H1 (cell line): ENCODE measurements around the gene PCSK1N. TPM values are rescaled to one million over a fixed set of nuclear protein-coding genes. Genes with fewer than 3 reads are reported as not detected.

Experiments used
- CTCF ChIA-PET: fragments of 300-600 bp; sonication (Branson Sonifier 250); formaldehyde crosslinking; loops from one replicate; lab custom pipeline; 2021; ENCODE audit not compliant: partially characterized antibody; lab: Charles Lee
- POLR2A ChIA-PET: fragments of 300-600 bp; sonication (Branson Sonifier 250); formaldehyde crosslinking; loops from one replicate; lab custom pipeline; 2021; ENCODE audit warnings: inconsistent platforms; ENCODE audit not compliant: partially characterized antibody; lab: Charles Lee
- DNase-seq, 2 experiments: peaks; one replicate each; pipeline versions ENCODE4 v3.0.0 to v3.0.0-alpha.2; 2010 to 2022; ENCODE audit warnings: low spot score in 2 of 2, low read depth in 1 of 2, mixed read lengths in 1 of 2
- FAIRE-seq: peaks from 2 replicates; lab custom pipeline; 2011; peaks lifted over from hg19 to GRCh38; lab: Jason Lieb, UNC
- H2AFZ ChIP-seq: 2 replicates; pipeline ENCODE4 v1.8.1; 2012; ENCODE audit warnings: low read length, inconsistent platforms
- H2AK5ac ChIP-seq: 2 replicates; pipeline ENCODE4 v1.6.1; 2013; ENCODE audit warnings: low read depth, low read length
- H2BK120ac ChIP-seq: replicated peaks from 2 replicates; pipeline ENCODE3; 2013; ENCODE audit warnings: low read depth, low read length, inconsistent platforms
- H2BK12ac ChIP-seq: 2 replicates; pipeline ENCODE4 v1.6.1; 2013; ENCODE audit warnings: low read depth, low read length
- H2BK15ac ChIP-seq: 2 replicates; pipeline ENCODE4 v1.6.1; 2013; ENCODE audit warnings: low read length
- H2BK20ac ChIP-seq: 2 replicates; pipeline ENCODE4 v1.6.1; 2013; ENCODE audit warnings: low read length
- H2BK5ac ChIP-seq: 2 replicates; pipeline ENCODE4 v1.6.1; 2013; ENCODE audit warnings: low read depth, low read length
- H3K14ac ChIP-seq: 2 replicates; pipeline ENCODE4 v1.6.1; 2013; ENCODE audit warnings: inconsistent platforms; ENCODE audit not compliant: insufficient read length
- H3K18ac ChIP-seq: 2 replicates; pipeline ENCODE4 v1.6.1; 2013; ENCODE audit warnings: low read length; ENCODE audit errors: extremely low read depth
- H3K23ac ChIP-seq: 2 replicates; pipeline ENCODE4 v1.6.1; 2013; ENCODE audit warnings: inconsistent platforms; ENCODE audit not compliant: insufficient read length
- H3K23me2 ChIP-seq: 2 replicates; pipeline ENCODE4 v1.6.1; 2013; ENCODE audit warnings: low read depth, low read length
- H3K27ac ChIP-seq: 2 replicates; pipeline ENCODE4 v1.6.1; 2011; ENCODE audit warnings: low read depth, low read length, inconsistent platforms
- H3K27me3 ChIP-seq, 4 experiments: replicated peaks in 1 of 4; 1 replicate in 1 of 4; 2 replicates in 3 of 4; pipeline versions ENCODE4 v1.6.1 to v1.8.1; 2011 to 2013; ENCODE audit warnings: low read length in 3 of 4, mild to moderate bottlenecking in 3 of 4, inconsistent platforms in 2 of 4, mixed read lengths in 2 of 4, moderate library complexity in 1 of 4; ENCODE audit not compliant: control insufficient read depth in 3 of 4, insufficient read depth in 3 of 4; ENCODE audit errors: extremely low read depth in 1 of 4
- H3K36me3 ChIP-seq, 4 experiments: 2 replicates each; pipeline versions ENCODE4 v1.6.1 to v1.8.1; 2011 to 2013; ENCODE audit warnings: mild to moderate bottlenecking in 4 of 4, low read length in 3 of 4, moderate library complexity in 2 of 4, control low read depth in 1 of 4, inconsistent platforms in 1 of 4; ENCODE audit not compliant: insufficient read depth in 4 of 4, control insufficient read depth in 2 of 4
- H3K4ac ChIP-seq: replicated peaks from 2 replicates; pipeline ENCODE3; 2013; ENCODE audit warnings: low read length, low read depth, mixed read lengths, inconsistent platforms; ENCODE audit not compliant: insufficient read length
- H3K4me1 ChIP-seq, 4 experiments: replicated peaks in 1 of 4; 1 replicate in 1 of 4; 2 replicates in 3 of 4; pipeline versions ENCODE4 v1.6.1 to v1.8.1; 2011 to 2013; ENCODE audit warnings: low read length in 3 of 4, inconsistent platforms in 2 of 4, mixed read lengths in 1 of 4; ENCODE audit not compliant: insufficient read depth in 4 of 4, control insufficient read depth in 3 of 4
- H3K4me2 ChIP-seq, 2 experiments: 2 replicates each; pipeline versions ENCODE4 v1.6.1 to v1.8.1; 2011 to 2013; ENCODE audit warnings: low read depth in 2 of 2, low read length in 2 of 2, control low read depth in 1 of 2, inconsistent platforms in 1 of 2, mild to moderate bottlenecking in 1 of 2; ENCODE audit not compliant: insufficient read depth in 1 of 2
- H3K4me3 ChIP-seq, 4 experiments: fragments of 200-600, 300-600 bp in 1 of 4; sonication (generic), shearing (Covaris generic), sonication (Bioruptor Twin) in 1 of 4; 2 replicates each; pipeline versions ENCODE4 v1.5.1 to v1.8.1; 2011 to 2016; ENCODE audit warnings: low read length in 4 of 4, low read depth in 3 of 4, control low read depth in 2 of 4, inconsistent platforms in 2 of 4, mild to moderate bottlenecking in 2 of 4, mixed read lengths in 1 of 4, moderate library complexity in 1 of 4; ENCODE audit not compliant: insufficient read depth in 2 of 4; ENCODE audit errors: extremely low read depth in 1 of 4
- H3K56ac ChIP-seq: replicated peaks from 2 replicates; pipeline ENCODE3; 2013; ENCODE audit warnings: low read depth, mild to moderate bottlenecking, mixed read lengths, low read length, inconsistent platforms; ENCODE audit not compliant: insufficient read length
- H3K79me1 ChIP-seq: 2 replicates; pipeline ENCODE4 v1.6.1; 2013; ENCODE audit warnings: low read depth, low read length, control low read depth
- H3K79me2 ChIP-seq, 2 experiments: 2 replicates each; pipeline versions ENCODE4 v1.6.1 to v1.8.1; 2012 to 2013; ENCODE audit warnings: low read length in 2 of 2, mild to moderate bottlenecking in 2 of 2, inconsistent platforms in 1 of 2; ENCODE audit not compliant: insufficient read depth in 2 of 2, control insufficient read depth in 1 of 2
- H3K9ac ChIP-seq, 4 experiments: replicated peaks in 1 of 4; 1 replicate in 1 of 4; 2 replicates in 3 of 4; pipeline versions ENCODE4 v1.6.1 to v1.8.1; 2011 to 2013; ENCODE audit warnings: low read depth in 3 of 4, low read length in 3 of 4, control low read depth in 2 of 4, mild to moderate bottlenecking in 2 of 4, moderate library complexity in 2 of 4, inconsistent platforms in 1 of 4; ENCODE audit errors: extremely low read depth in 1 of 4
- H3K9me3 ChIP-seq, 2 experiments: 2 replicates each; pipeline versions ENCODE4 v1.6.1 to v1.8.1; 2012 to 2013; ENCODE audit warnings: mild to moderate bottlenecking in 2 of 2, moderate library complexity in 2 of 2, control low read depth in 1 of 2, inconsistent platforms in 1 of 2, low read depth in 1 of 2, low read length in 1 of 2, mixed read lengths in 1 of 2; ENCODE audit not compliant: insufficient read depth in 2 of 2
- H4K20me1 ChIP-seq, 2 experiments: replicated peaks in 1 of 2; 2 replicates each; pipeline versions ENCODE3 to v1.8.1; 2011 to 2013; ENCODE audit warnings: inconsistent platforms in 2 of 2, low read length in 2 of 2, mild to moderate bottlenecking in 1 of 2; ENCODE audit not compliant: insufficient read depth in 2 of 2, control insufficient read depth in 1 of 2
- H4K5ac ChIP-seq: 2 replicates; pipeline ENCODE4 v1.6.1; 2013; ENCODE audit warnings: low read length, low read depth, mixed read lengths, inconsistent platforms; ENCODE audit not compliant: insufficient read length
- H4K8ac ChIP-seq: 2 replicates; pipeline ENCODE4 v1.8.0; 2013; ENCODE audit warnings: mild to moderate bottlenecking, moderate library complexity, low read length, inconsistent platforms; ENCODE audit not compliant: insufficient read depth; ENCODE audit errors: extremely low read depth
- H4K91ac ChIP-seq: replicated peaks from 2 replicates; pipeline ENCODE3; 2013; ENCODE audit warnings: low read length, mixed read lengths, inconsistent platforms; ENCODE audit not compliant: insufficient read length
- ASH2L ChIP-seq: fragments of 200-600, 300-600 bp; sonication (generic); IDR thresholded peaks from one replicate; pipeline ENCODE4 v1.7.1; 2017; ENCODE audit warnings: low read length
- CBX8 ChIP-seq: fragments of 300-800, 300-1000 bp; sonication (generic); IDR thresholded peaks from 2 replicates; pipeline ENCODE4 v1.7.1; 2016; ENCODE audit warnings: low read depth, low read length, borderline replicate concordance
- FOSL1 ChIP-seq: IDR thresholded peaks from 2 replicates; pipeline ENCODE4 v1.6.1; 2011; ENCODE audit warnings: mild to moderate bottlenecking, low read depth, low read length, moderate library complexity; ENCODE audit not compliant: insufficient read depth
- HDAC2 ChIP-seq, 2 experiments: fragments of 300-600 bp in 1 of 2; sonication (generic) in 1 of 2; IDR thresholded peaks; 2 replicates each; pipeline ENCODE4 v1.6.1; 2011 to 2012; ENCODE audit warnings: low read depth in 2 of 2, low read length in 2 of 2, mild to moderate bottlenecking in 2 of 2, moderate library complexity in 2 of 2, borderline replicate concordance in 1 of 2, inconsistent platforms in 1 of 2
- JUND ChIP-seq: IDR thresholded peaks from 2 replicates; pipeline ENCODE4 v1.6.1; 2011; ENCODE audit warnings: mild to moderate bottlenecking, improper control_type of control experiment, low read length
- NANOG ChIP-seq: IDR thresholded peaks from 2 replicates; pipeline ENCODE4 v1.6.1; 2011; ENCODE audit warnings: low read length, low read depth, mild to moderate bottlenecking, inconsistent platforms; ENCODE audit not compliant: insufficient read depth, poor library complexity, severe bottlenecking
- POLR2AphosphoS5 ChIP-seq: IDR thresholded peaks from 2 replicates; pipeline ENCODE4 v1.6.1; 2011; ENCODE audit warnings: low read depth, low read length
- RAD21 ChIP-seq, 2 experiments: IDR thresholded peaks in 1 of 2; conservative IDR thresholded peaks in 1 of 2; 2 replicates each; pipeline ENCODE4 v1.6.1; 2011; ENCODE audit warnings: low read depth in 2 of 2, low read length in 2 of 2, improper control_type of control experiment in 1 of 2, inconsistent platforms in 1 of 2, mild to moderate bottlenecking in 1 of 2, moderate library complexity in 1 of 2
- SIX5 ChIP-seq: IDR thresholded peaks from 2 replicates; pipeline ENCODE4 v1.6.1; 2011; ENCODE audit warnings: mild to moderate bottlenecking, low read depth, low read length
- TAF7 ChIP-seq: optimal IDR thresholded peaks from 2 replicates; pipeline ENCODE3; 2011; ENCODE audit warnings: low read depth, mild to moderate bottlenecking, inconsistent platforms, low read length, moderate library complexity, borderline replicate concordance
- WGBS, 2 experiments: shearing (Covaris generic) in 1 of 2; methylation state at CpG; one replicate each; pipeline versions ENCODE4 v1.1.6 to v1.1.7; 2013 to 2015; ENCODE audit warnings: low lambda C conversion rate in 2 of 2, mixed read lengths in 2 of 2, inconsistent platforms in 1 of 2, low coverage in 1 of 2, missing lambda C conversion rate in 1 of 2; ENCODE audit not compliant: insufficient replicate concordance in 2 of 2, insufficient coverage in 1 of 2, insufficient read length in 1 of 2; ENCODE audit errors: extremely low coverage in 1 of 2, missing lambda C conversion rate in 1 of 2; 5-methylcytosine and 5-hydroxymethylcytosine counted together
- polyA plus RNA-seq, 7 experiments: library from polyadenylated mRNA; depleted of rRNA in 3 of 7; stranded (reverse) in 5 of 7; unstranded in 2 of 7; fragments of >200 nt in 5 of 7; fragments of 200-250 nt in 2 of 7; gene quantifications; 1 replicate in 5 of 7; 2 replicates in 1 of 7; 4 replicates in 1 of 7; pipeline versions ENCODE4 v1.2.1 to v1.2.3, GENCODE V29; 2011 to 2013; ENCODE audit warnings: missing spikeins in 2 of 7, mixed read lengths in 2 of 7
- total RNA-seq: library from RNA; stranded (reverse); fragmentation: NEBNext Ultra II Directional; extraction: Animal tissue kit (Norgen Biotek cat#: 25700); gene quantifications from 2 replicates; pipeline ENCODE4 v1.2.1, GENCODE V29; 2021
- TF ChIP-seq, protein P1 (sequence below), 3 experiments: IDR thresholded peaks; 1 replicate in 2 of 3; 2 replicates in 1 of 3; pipeline versions ENCODE4 v1.5.1 to v1.6.1; 2011; ENCODE audit warnings: low read length in 3 of 3, mild to moderate bottlenecking in 3 of 3, inconsistent platforms in 2 of 3, low read depth in 1 of 3, moderate library complexity in 1 of 3; ENCODE audit not compliant: insufficient read depth in 1 of 3; ENCODE audit errors: control extremely low read depth in 1 of 3

Gene PCSK1N
- total and polyA plus RNA-seq, 2 of the 8 experiments (the other 6 are each of a cell fraction or from before 2014, with no cell fraction given): 3.6 to 4.5 TPM

DNA sequence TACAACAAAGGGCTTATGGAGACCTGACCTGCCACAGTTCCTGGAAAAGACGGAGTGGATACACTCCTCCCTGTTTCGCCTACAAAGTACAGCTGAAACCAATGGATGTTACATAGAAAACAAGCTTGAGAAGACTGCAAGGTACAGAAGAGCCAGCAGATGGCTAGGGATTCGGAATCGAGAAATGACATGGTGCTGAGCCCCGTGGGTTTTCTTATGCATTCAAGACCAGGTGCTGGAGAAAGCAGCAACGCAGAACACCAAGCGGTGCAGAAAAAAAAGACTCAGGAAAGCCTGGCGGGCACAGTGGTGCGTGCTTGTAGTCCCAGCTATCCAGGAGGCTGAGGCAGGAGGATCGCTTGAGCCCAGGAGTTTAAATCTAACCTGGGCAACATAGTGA lies 48.3 kb upstream of the PCSK1N start:
- H4K20me1 ChIP-seq: no peaks in the 10 kb centered on the region
- H3K9ac ChIP-seq: no peak overlapping the region
- no peak overlapping the region for H3K23ac ChIP-seq
- no peaks in the 10 kb centered on the region for H3K36me3 ChIP-seq
- DNase-seq (no peak), FAIRE-seq (no peak)
- no peaks in the 10 kb centered on the region for H3K23me2 ChIP-seq
- no peaks in the 10 kb centered on the region for H3K4me1 ChIP-seq
- no peak overlapping the region for H2BK20ac ChIP-seq
- H3K79me1 ChIP-seq: no peaks in the 10 kb centered on the region
- no peak overlapping the region for H3K27ac ChIP-seq
- H3K9me3 ChIP-seq: no peaks in the 10 kb centered on the region
- H4K5ac ChIP-seq: no peak overlapping the region
- no peak overlapping the region for H3K4me3 ChIP-seq
- no peak overlapping the region for H2BK120ac ChIP-seq
- H2AK5ac ChIP-seq: no peak overlapping the region
- H2BK15ac ChIP-seq: no peak overlapping the region
- H2AFZ ChIP-seq: no peak overlapping the region
- ChIA-PET POLR2A (interaction anchor here (0.7 to 1.3 kb wide), 3 partner anchors 14 to 184 kb away, joined by 3 to 4 read pairs (median 3); partner anchors contain the start of genes PQBP1 and TIMM17B), CTCF (interaction anchor here (0.7 to 0.8 kb wide), 2 partner anchors 29 to 57 kb away, joined by 3 read pairs; no protein-coding TSS in a partner anchor)
- H3K18ac ChIP-seq: no peak overlapping the region
- H3K4me2 ChIP-seq: no peak overlapping the region
- H4K91ac ChIP-seq: no peak overlapping the region
- no peak overlapping the region for H3K56ac ChIP-seq
- H2BK5ac ChIP-seq: no peak overlapping the region
- no peak overlapping the region for H4K8ac ChIP-seq
- no peak overlapping the region for H2BK12ac ChIP-seq
- H3K27me3 ChIP-seq: no peaks in the 10 kb centered on the region
- H3K4ac ChIP-seq: no peak overlapping the region
- no peaks in the 10 kb centered on the region for H3K79me2 ChIP-seq
- no peak overlapping the region for H3K14ac ChIP-seq
- WGBS, 2 experiments: 86% methylated on average over 7 of the region's 10 CpGs; no CpG with 5 or more reads in 1 of the 2 experiments
- TF ChIP-seq CBX8: no peak
- TF ChIP-seq RAD21 (IDR thresholded peaks at IDR 0.05 in 1 of 2, conservative IDR thresholded peaks at IDR 0.05 in 1 of 2; ENCODE audit: low read depth in 2 of 2, low read length in 2 of 2): no peak
- no peak for TF ChIP-seq POLR2AphosphoS5
- TF ChIP-seq JUND: no peak
- TF ChIP-seq HDAC2 (IDR thresholded peaks at IDR 0.05; ENCODE audit: borderline replicate concordance in 1 of 2, low read depth in 2 of 2, low read length in 2 of 2): no peak
- TF ChIP-seq TAF7: no peak
- no peak for TF ChIP-seq FOSL1
- TF ChIP-seq NANOG: no peak
- no peak for TF ChIP-seq SIX5
- no peak for TF ChIP-seq ASH2L
- TF ChIP-seq, protein P1, sequence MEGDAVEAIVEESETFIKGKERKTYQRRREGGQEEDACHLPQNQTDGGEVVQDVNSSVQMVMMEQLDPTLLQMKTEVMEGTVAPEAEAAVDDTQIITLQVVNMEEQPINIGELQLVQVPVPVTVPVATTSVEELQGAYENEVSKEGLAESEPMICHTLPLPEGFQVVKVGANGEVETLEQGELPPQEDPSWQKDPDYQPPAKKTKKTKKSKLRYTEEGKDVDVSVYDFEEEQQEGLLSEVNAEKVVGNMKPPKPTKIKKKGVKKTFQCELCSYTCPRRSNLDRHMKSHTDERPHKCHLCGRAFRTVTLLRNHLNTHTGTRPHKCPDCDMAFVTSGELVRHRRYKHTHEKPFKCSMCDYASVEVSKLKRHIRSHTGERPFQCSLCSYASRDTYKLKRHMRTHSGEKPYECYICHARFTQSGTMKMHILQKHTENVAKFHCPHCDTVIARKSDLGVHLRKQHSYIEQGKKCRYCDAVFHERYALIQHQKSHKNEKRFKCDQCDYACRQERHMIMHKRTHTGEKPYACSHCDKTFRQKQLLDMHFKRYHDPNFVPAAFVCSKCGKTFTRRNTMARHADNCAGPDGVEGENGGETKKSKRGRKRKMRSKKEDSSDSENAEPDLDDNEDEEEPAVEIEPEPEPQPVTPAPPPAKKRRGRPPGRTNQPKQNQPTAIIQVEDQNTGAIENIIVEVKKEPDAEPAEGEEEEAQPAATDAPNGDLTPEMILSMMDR (IDR thresholded peaks at IDR 0.05; ENCODE audit: control extremely low read depth in 1 of 3, insufficient read depth in 1 of 3, low read depth in 1 of 3, low read length in 3 of 3): no peak
